Psoas muscle (tissue), 8 donors: Measurements from ENCODE around the gene GGT6. TPM values are rescaled to one million over a fixed set of nuclear protein-coding genes. Genes with fewer than 3 reads are reported as not detected.
A peak's percentile ranks its signal among the peaks of the same experiment; 100 is the strongest.
"Not testable (repeated sequence)": the region's sequence is repeated elsewhere in the genome, so short reads cannot be mapped to it uniquely, and the experiment has no call there.

Source experiments
- ATAC-seq, 4 donors: fragments of 200-7000 bp; cut with Tn5 transposase; one replicate each; pipeline ENCODE4 v1.9.1; 2020; ENCODE audit warnings: moderate library complexity in 3 of 4, mild to moderate bottlenecking in 2 of 4
- DNase-seq, 2 donors: peaks; one replicate each; pipeline ENCODE4 v3.0.0-alpha.2; 2020
- H3K27ac ChIP-seq: fragments of 200-600 bp; one replicate; pipeline ENCODE4 v1.8.0; 2022
- H3K27me3 ChIP-seq, 3 donors: fragments of 200-600 bp in 1 of 3; one replicate each; pipeline versions ENCODE4 v1.6.1 to v1.8.0; 2013 to 2022; ENCODE audit warnings: low read length in 2 of 3, mild to moderate bottlenecking in 2 of 3, moderate library complexity in 1 of 3; ENCODE audit not compliant: insufficient read depth in 3 of 3
- H3K36me3 ChIP-seq, 2 donors: fragments of 200-600 bp in 1 of 2; one replicate each; pipeline versions ENCODE4 v1.6.1 to v1.8.0; 2013 to 2022; ENCODE audit warnings: low read depth in 1 of 2, mild to moderate bottlenecking in 1 of 2, moderate library complexity in 1 of 2; ENCODE audit not compliant: insufficient read depth in 1 of 2
- H3K4me1 ChIP-seq: fragments of 200-600 bp; one replicate; pipeline ENCODE4 v1.8.0; 2022
- H3K4me3 ChIP-seq: fragments of 200-600 bp; one replicate; pipeline ENCODE4 v1.8.0; 2022; ENCODE audit warnings: mild to moderate bottlenecking
- H3K9me3 ChIP-seq: fragments of 200-600 bp; one replicate; pipeline ENCODE4 v1.8.0; 2022
- whole genome bisulfite sequencing, 3 donors: extraction: QIAGEN DNeasy Blood & Tissue Kit; methylation state at CpG; one replicate each; pipeline versions ENCODE4 v1.1.6 to v1.1.7; 2013; 5-methylcytosine and 5-hydroxymethylcytosine counted together
- intact Hi-C, 2 donors: fragments of 100-400 bp; cut with DNase I; formaldehyde crosslinking; loops; one replicate each; pipeline versions ENCODE4 v1.11.0 to v1.14.2; 2022
- polyA plus RNA-seq, 3 donors: library from polyadenylated mRNA; stranded (reverse); fragments of 200-250 nt; gene quantifications; one replicate each; pipeline ENCODE4 v1.2.3, GENCODE V29; 2013
- total RNA-seq, 4 donors: library from RNA; stranded (reverse); fragmentation: NEBNext Ultra II Directional in 2 of 4; extraction: Animal tissue kit (Norgen Biotek cat#: 25700) in 2 of 4; gene quantifications; one replicate each; pipeline versions ENCODE4 v1.2.1 to v1.2.4, GENCODE V29; 2021 to 2023
- TF ChIP-seq, protein P1 (sequence below): fragments of 200-600 bp; IDR thresholded peaks from one replicate; pipeline ENCODE4 v1.8.0; 2022; ENCODE audit warnings: antibody characterized with exemption
- donor health status: healthy with polysubstance abuse.
- donor health status: DM: no; HTN: no; CAD: no; lungs with moderate emphysema.
- donor health status: Bipolar disorder and iron deficiency.
- donor health status: healthy.
- donor health status: DM: yes; HTN: yes; CAD: no.
- donor health status: DM: no; HTN: no; CAD: no.
- donor health status: DM: no; HTN: no; CAD: no.
- donor health status: DM: yes; HTN: yes; CAD: no.

The GGT6 gene
- total and polyA plus RNA-seq, 7 donors = 0.03 TPM; not detected in 6

DNA sequence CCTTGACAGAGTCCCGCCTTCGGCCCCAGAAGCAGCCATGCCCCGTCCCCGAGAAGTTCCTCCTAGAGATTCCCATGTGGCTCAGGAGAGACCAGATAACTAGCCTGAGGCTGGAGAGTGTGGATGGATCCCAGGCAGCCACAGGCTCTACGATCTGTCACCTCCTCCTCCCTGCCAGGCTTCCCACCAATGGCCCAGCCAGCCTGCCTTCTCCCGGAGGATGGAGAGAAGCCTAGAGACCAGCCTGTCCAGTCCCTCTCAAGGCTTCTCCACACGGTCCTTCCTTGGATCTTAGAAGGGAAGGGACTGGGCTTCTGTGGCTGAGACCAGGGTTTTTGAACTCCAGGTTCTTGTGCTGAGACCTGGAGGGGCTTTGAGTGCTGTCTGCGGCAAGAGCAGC lies 22.3 kb upstream of the GGT6 start:
- H3K27ac ChIP-seq = no peak overlapping the region
- H3K27me3 ChIP-seq = no peaks in the 10 kb centered on the region
- no peak for ATAC-seq
- peaks cover 17% of the 10 kb centered on the region for H3K4me1 ChIP-seq
- intact Hi-C loops = loop anchor here (5.0 kb wide), 2 partner anchors 35 to 40 kb away; no protein-coding TSS in a partner anchor
- H3K36me3 ChIP-seq = peaks cover 0 to 10% of the 10 kb centered on the region in 2 donors
- H3K4me3 ChIP-seq = no peak overlapping the region
- H3K9me3 ChIP-seq = no peaks in the 10 kb centered on the region
- TF ChIP-seq, protein P1, sequence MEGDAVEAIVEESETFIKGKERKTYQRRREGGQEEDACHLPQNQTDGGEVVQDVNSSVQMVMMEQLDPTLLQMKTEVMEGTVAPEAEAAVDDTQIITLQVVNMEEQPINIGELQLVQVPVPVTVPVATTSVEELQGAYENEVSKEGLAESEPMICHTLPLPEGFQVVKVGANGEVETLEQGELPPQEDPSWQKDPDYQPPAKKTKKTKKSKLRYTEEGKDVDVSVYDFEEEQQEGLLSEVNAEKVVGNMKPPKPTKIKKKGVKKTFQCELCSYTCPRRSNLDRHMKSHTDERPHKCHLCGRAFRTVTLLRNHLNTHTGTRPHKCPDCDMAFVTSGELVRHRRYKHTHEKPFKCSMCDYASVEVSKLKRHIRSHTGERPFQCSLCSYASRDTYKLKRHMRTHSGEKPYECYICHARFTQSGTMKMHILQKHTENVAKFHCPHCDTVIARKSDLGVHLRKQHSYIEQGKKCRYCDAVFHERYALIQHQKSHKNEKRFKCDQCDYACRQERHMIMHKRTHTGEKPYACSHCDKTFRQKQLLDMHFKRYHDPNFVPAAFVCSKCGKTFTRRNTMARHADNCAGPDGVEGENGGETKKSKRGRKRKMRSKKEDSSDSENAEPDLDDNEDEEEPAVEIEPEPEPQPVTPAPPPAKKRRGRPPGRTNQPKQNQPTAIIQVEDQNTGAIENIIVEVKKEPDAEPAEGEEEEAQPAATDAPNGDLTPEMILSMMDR = no peak
- WGBS, 3 donors = 80 to 83% (median 82%) methylated on average over 8 of the region's 8 CpGs
- DNase-seq = peak in 1 of 2 donors; percentile 41

DNA sequence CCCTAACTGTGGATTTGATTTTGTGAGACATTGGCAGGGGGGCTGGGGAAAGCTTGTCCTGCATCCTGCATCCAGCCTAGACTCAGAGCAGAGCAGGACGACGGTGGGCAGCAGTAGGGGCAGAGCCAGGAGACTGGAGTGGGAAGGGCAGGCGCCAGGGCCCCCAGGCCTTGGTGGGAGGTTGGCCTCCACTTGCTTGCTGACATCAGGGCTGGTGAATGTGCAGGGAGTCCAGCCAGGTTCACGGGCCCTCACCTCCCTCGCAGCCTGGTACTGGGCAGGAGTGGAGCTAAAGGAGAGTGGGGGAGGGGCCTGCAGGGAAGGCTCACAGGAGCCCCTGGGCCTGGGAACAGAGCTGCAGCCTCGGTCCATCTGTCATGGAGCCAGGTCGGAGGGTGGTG lies 21.7 kb upstream of the GGT6 start:
- WGBS, 3 donors = 56 to 67% (median 63%) methylated on average over 5 to 7 of the region's 7 CpGs
- TF ChIP-seq, protein P1 = no peak
- Histone ChIP-seq H3K4me3 (no peak overlapping the region), H3K36me3 (peaks cover 0 to 6% of the 10 kb centered on the region in 2 donors), H3K4me1 (peaks cover 21% of the 10 kb centered on the region), H3K9me3 (no peaks in the 10 kb centered on the region), H3K27me3 (no peaks in the 10 kb centered on the region), H3K27ac (no peak overlapping the region)
- ATAC-seq (no peak), DNase-seq (peak in 1 of 2 donors; percentile 48)
- intact Hi-C loops = loop anchor here (5.0 kb wide), 2 partner anchors 35 to 40 kb away; no protein-coding TSS in a partner anchor

DNA sequence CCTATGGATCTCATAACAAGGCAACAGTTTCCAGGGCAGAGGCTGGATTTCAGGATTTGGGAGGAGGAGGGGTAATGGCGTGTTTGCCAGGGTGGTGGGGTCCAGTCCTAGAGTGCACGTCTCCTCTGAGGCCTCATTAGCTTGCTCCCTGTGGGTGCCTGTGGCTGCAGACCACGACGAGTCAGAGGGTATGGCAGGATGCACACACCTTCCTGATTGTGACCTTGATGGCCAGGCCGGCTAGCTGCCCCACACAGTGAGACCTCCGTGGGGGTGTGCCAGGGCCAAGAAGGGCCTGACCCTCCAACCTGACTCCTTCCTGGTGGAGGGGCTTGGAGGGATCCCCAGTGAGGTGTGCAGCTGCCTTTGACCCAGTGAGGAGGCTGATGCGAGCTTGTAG lies 19.9 kb upstream of the GGT6 start:
- no peak for ATAC-seq
- Histone ChIP-seq H3K4me3 (no peak overlapping the region), H3K9me3 (no peaks in the 10 kb centered on the region), H3K27ac (no peak overlapping the region), H3K36me3 (no peaks in the 10 kb centered on the region), H3K27me3 (no peaks in the 10 kb centered on the region), H3K4me1 (peaks cover 39% of the 10 kb centered on the region)
- WGBS, 3 donors = 64 to 73% (median 66%) methylated on average over 7 of the region's 7 CpGs
- DNase-seq = peak in 1 of 2 donors; percentile 52
- TF ChIP-seq, protein P1 = no peak
- intact Hi-C loops = loop anchor here (5.0 kb wide), 2 partner anchors 37 to 42 kb away; no protein-coding TSS in a partner anchor

DNA sequence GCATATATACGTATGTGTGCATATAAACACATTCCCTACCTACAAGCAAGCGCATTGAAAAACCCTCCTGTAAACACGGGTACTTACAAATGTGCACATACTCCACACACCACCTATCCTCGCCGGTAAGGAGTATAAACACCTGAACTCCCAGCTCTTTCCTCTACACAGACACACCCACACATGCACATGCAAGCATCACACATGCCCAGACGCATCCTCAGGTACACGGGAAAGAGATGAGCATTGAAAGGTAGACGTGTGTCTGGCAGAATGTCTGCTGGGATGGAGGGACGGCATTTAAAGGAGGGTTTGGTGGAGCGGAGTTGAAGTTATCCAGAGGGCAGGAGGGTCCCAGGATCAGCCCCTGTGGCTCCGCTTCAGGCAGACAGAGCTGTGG lies 19.3 kb upstream of the GGT6 start:
- intact Hi-C loops = loop anchor here (5.0 kb wide), 2 partner anchors 38 to 43 kb away; no protein-coding TSS in a partner anchor
- H3K27ac ChIP-seq = no peak overlapping the region
- no peak overlapping the region for H3K4me3 ChIP-seq
- H3K27me3 ChIP-seq = no peaks in the 10 kb centered on the region
- TF ChIP-seq, protein P1 = no peak
- peaks cover 45% of the 10 kb centered on the region for H3K4me1 ChIP-seq
- DNase-seq (no peak), ATAC-seq (no peak)
- H3K36me3 ChIP-seq = no peaks in the 10 kb centered on the region
- WGBS, 3 donors = 82 to 84% (median 82%) methylated on average over 11 of the region's 11 CpGs
- H3K9me3 ChIP-seq = no peaks in the 10 kb centered on the region

DNA sequence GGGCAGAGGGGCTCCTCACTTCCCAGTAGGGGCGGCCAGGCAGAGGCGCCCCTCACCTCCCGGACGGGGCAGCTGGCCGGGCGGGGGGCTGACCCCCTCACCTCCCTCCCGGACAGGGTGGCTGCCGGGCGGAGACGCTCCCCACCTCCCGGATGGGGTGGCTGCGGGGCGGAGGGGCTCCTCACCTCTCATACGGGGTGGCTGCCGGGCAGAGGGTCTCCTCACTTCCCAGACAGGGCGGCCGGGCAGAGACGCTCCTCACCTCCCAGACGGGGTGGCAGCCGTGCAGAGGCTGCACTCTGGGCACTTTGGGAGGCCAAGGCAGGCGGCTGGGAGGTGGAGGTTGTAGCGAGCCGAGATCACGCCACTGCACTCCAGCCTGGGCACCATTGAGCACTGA lies 18.0 kb upstream of the GGT6 start:
- H3K27ac ChIP-seq, H3K36me3 ChIP-seq, H3K27me3 ChIP-seq, ATAC-seq, H3K4me3 ChIP-seq, intact Hi-C loops, H3K9me3 ChIP-seq: not testable (repeated sequence)
- DNase-seq = peak in 1 of 2 donors; percentile 32
- WGBS, 3 donors = 93 to 97% (median 95%) methylated on average over 17 to 23 of the region's 24 CpGs
- peaks cover 43% of the 10 kb centered on the region for H3K4me1 ChIP-seq
